OCI-LY7 (cell line): ENCODE data around the gene SLC2A3. TPM values are rescaled to one million over a fixed set of nuclear protein-coding genes. Genes with fewer than 3 reads are reported as not detected.
"Not testable (repeated sequence)": the region's sequence is repeated elsewhere in the genome, so short reads cannot be mapped to it uniquely, and the experiment has no call there.

Experiments used
- BruUV-seq: library from RNA; stranded (reverse); fragments of 400-500 nt; replicated peaks from 2 replicates; lab custom pipeline; 2021; lab: Mats Ljungman, UMichigan
- CTCF ChIA-PET: fragments of 300-600 bp; sonication (Branson Sonifier 250); formaldehyde crosslinking; loops from one replicate; lab custom pipeline; 2022; ENCODE audit warnings: antibody characterized with exemption; ENCODE audit not compliant: unreplicated experiment; lab: Charles Lee
- POLR2A ChIA-PET: fragments of 300-600 bp; sonication (Branson Sonifier 250); formaldehyde crosslinking; loops from one replicate; lab custom pipeline; 2022; ENCODE audit warnings: antibody characterized with exemption; lab: Charles Lee
- DNase-seq: peaks from one replicate; pipeline ENCODE4 v3.0.0-alpha.2; 2015; ENCODE audit warnings: low spot score
- H2AFZ ChIP-seq: fragments of 200-600 bp; sonication (generic), shearing (Covaris generic); 2 replicates; pipeline ENCODE4 v1.6.1; 2014; ENCODE audit warnings: mild to moderate bottlenecking, antibody characterized with exemption, low read length, moderate library complexity
- H3K27ac ChIP-seq: fragments of 200-600 bp; sonication (generic); 2 replicates; pipeline ENCODE4 v1.5.1; 2014; ENCODE audit warnings: mixed run types, low read depth, mild to moderate bottlenecking, moderate library complexity, low read length, inconsistent platforms; ENCODE audit not compliant: poor library complexity, severe bottlenecking
- H3K36me3 ChIP-seq: fragments of 200-600 bp; sonication (generic); 2 replicates; pipeline ENCODE4 v1.6.1; 2014; ENCODE audit warnings: mild to moderate bottlenecking, antibody characterized with exemption, low read length, moderate library complexity, mixed read lengths; ENCODE audit not compliant: insufficient read depth
- H3K4me1 ChIP-seq: fragments of 200-600 bp; sonication (generic); 2 replicates; pipeline ENCODE4 v1.5.1; 2014; ENCODE audit warnings: mild to moderate bottlenecking, low read length; ENCODE audit not compliant: insufficient read depth, poor library complexity, severe bottlenecking
- H3K4me2 ChIP-seq: fragments of 200-600 bp; sonication (generic); 2 replicates; pipeline ENCODE4 v1.6.1; 2014; ENCODE audit warnings: mild to moderate bottlenecking, low read length
- H3K4me3 ChIP-seq: fragments of 200-600 bp; sonication (generic); 2 replicates; pipeline ENCODE4 v1.5.1; 2014; ENCODE audit warnings: mild to moderate bottlenecking, low read depth, low read length; ENCODE audit not compliant: poor library complexity, severe bottlenecking
- H3K79me2 ChIP-seq: fragments of 200-600 bp; sonication (generic); 2 replicates; pipeline ENCODE4 v1.6.1; 2016; ENCODE audit warnings: low read depth, mild to moderate bottlenecking, low read length, moderate library complexity, mixed read lengths; ENCODE audit not compliant: insufficient read depth
- H3K9me2 ChIP-seq: fragments of 200-600 bp; sonication (generic); 2 replicates; pipeline ENCODE4 v1.6.1; 2016; ENCODE audit warnings: mild to moderate bottlenecking, low read length, mixed read lengths; ENCODE audit not compliant: insufficient read depth
- H3K9me3 ChIP-seq: fragments of 200-600 bp; sonication (generic); 2 replicates; pipeline ENCODE4 v1.6.1; 2014; ENCODE audit warnings: mild to moderate bottlenecking, mixed run types, low read length, mixed read lengths
- H4K20me1 ChIP-seq: fragments of 200-600 bp; sonication (generic); 2 replicates; pipeline ENCODE4 v1.6.1; 2014; ENCODE audit warnings: mild to moderate bottlenecking, antibody characterized with exemption, low read length, moderate library complexity, mixed read lengths; ENCODE audit not compliant: insufficient read depth
- EZH2phosphoT487 ChIP-seq: fragments of 200-600 bp; sonication (generic); IDR thresholded peaks from 2 replicates; pipeline ENCODE4 v1.6.1; 2018; ENCODE audit warnings: low read depth, borderline replicate concordance, mild to moderate bottlenecking, mixed run types, antibody characterized with exemption, low read length, moderate library complexity, mixed read lengths
- intact Hi-C: fragments of 100-400 bp; cut with micrococcal nuclease; formaldehyde crosslinking; loops from one replicate; pipeline ENCODE4 v1.10.0; 2022; ENCODE audit not compliant: unreplicated experiment
- total RNA-seq, 2 experiments: library from RNA; depleted of rRNA in 1 of 2; stranded (reverse); fragments of >200 nt in 1 of 2; shearing (Covaris generic) in 1 of 2; gene quantifications; 2 replicates each; pipeline ENCODE4 v1.2.3, GENCODE V29; 2014 to 2022
- TF ChIP-seq, protein P1 (sequence below): fragments of 200-600 bp; sonication (generic); conservative IDR thresholded peaks from 2 replicates; pipeline ENCODE4 v1.5.1; 2014; ENCODE audit warnings: mild to moderate bottlenecking, antibody characterized with exemption, low read length, moderate library complexity, mixed read lengths

SLC2A3 gene
- total RNA-seq, 2 experiments from 2014 or later = 3.9 to 17.9 TPM

DNA sequence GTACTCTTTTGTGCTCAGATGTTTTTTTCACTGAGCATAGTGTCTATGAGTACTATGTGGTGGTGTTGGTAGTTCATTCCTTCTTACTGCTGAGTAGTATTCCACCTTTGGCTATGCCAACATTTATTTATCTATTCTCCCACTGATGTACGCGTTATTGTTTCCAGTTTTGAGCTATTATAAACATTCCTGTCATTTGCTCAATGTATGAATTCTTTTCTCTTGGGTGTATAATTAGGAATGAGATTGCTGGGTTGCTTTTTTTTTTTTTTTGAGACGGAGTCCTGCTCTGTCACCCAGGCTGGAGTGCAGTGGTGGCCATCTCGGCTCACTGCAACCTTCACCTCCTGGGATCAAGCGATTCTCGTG lies 37.5 kb upstream of the SLC2A3 start:
- TF ChIP-seq, protein P1, sequence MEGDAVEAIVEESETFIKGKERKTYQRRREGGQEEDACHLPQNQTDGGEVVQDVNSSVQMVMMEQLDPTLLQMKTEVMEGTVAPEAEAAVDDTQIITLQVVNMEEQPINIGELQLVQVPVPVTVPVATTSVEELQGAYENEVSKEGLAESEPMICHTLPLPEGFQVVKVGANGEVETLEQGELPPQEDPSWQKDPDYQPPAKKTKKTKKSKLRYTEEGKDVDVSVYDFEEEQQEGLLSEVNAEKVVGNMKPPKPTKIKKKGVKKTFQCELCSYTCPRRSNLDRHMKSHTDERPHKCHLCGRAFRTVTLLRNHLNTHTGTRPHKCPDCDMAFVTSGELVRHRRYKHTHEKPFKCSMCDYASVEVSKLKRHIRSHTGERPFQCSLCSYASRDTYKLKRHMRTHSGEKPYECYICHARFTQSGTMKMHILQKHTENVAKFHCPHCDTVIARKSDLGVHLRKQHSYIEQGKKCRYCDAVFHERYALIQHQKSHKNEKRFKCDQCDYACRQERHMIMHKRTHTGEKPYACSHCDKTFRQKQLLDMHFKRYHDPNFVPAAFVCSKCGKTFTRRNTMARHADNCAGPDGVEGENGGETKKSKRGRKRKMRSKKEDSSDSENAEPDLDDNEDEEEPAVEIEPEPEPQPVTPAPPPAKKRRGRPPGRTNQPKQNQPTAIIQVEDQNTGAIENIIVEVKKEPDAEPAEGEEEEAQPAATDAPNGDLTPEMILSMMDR = no peak
- TF ChIP-seq EZH2phosphoT487 = no peak
- CTCF ChIA-PET = no interaction called here
- H3K36me3 ChIP-seq = no peaks in the 10 kb centered on the region
- no peak overlapping the region for H3K4me2 ChIP-seq
- POLR2A ChIA-PET = interaction anchor here (0.6 to 1.5 kb wide), 4 partner anchors 37 to 1735 kb away, joined by 3 to 4 read pairs (median 4); no protein-coding TSS in a partner anchor
- intact Hi-C loops = no loop called here
- H4K20me1 ChIP-seq = no peaks in the 10 kb centered on the region
- no peaks in the 10 kb centered on the region for H3K9me3 ChIP-seq
- no peaks in the 10 kb centered on the region for H3K9me2 ChIP-seq
- BruUV-seq = no TSS peak
- DNase-seq = no peak
- no peaks in the 10 kb centered on the region for H3K79me2 ChIP-seq
- no peak overlapping the region for H3K4me3 ChIP-seq
- H3K4me1 ChIP-seq = peaks cover 36% of the 10 kb centered on the region
- H2AFZ ChIP-seq = no peak overlapping the region
- H3K27ac ChIP-seq = no peak overlapping the region

DNA sequence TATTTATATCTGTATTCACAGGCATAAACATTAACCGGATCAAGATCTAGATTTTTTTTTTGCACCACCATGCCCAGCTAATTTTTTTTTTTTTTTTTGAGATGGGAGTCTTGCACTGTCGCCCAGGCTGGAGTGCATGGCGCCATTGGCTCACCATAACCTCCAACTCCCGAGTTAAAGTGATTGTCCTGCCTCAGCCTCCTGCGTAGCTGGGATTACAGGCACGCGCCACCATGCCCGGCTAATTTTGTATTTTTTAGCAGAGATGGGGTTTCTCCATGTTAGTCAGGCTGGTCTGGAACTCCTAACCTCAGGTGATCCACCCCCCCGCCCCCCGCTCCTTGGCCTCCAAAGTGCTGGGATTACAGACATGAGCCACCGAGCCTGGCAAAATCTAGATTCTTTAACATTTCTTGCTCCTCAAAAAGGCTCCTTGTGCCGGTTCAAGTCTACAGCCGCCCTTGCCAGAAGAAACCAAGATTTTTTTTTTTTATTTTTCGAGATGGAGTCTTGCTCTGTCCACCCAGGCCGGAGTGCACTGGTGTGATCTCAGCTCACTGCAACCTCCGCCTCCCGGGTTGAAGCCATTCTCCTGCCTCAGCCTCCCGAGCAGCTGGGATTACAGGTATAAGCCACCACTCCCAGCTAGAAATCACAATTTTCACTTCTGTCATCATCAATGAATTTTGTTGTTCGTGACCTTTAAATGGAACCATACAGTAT lies 36.9 kb upstream of the SLC2A3 start:
- ChIA-PET POLR2A (interaction anchor here (0.6 to 1.5 kb wide), 2 partner anchors 38 to 634 kb away, joined by 3 to 4 read pairs; no protein-coding TSS in a partner anchor), CTCF (no interaction called here)
- DNase-seq = no peak
- H3K36me3 ChIP-seq = no peaks in the 10 kb centered on the region
- TF ChIP-seq, protein P1 = no peak
- no peak for TF ChIP-seq EZH2phosphoT487
- no peak overlapping the region for H3K27ac ChIP-seq
- H3K4me3 ChIP-seq = no peak overlapping the region
- H3K79me2 ChIP-seq = no peaks in the 10 kb centered on the region
- no peaks in the 10 kb centered on the region for H4K20me1 ChIP-seq
- intact Hi-C loops = no loop called here
- H3K4me2 ChIP-seq = peak overlapping the region; percentile 20; the same call in 1 of the 2 replicates
- no peak overlapping the region for H2AFZ ChIP-seq
- H3K4me1 ChIP-seq = peaks cover 31% of the 10 kb centered on the region
- no peaks in the 10 kb centered on the region for H3K9me3 ChIP-seq
- no peaks in the 10 kb centered on the region for H3K9me2 ChIP-seq
- BruUV-seq = no TSS peak

DNA sequence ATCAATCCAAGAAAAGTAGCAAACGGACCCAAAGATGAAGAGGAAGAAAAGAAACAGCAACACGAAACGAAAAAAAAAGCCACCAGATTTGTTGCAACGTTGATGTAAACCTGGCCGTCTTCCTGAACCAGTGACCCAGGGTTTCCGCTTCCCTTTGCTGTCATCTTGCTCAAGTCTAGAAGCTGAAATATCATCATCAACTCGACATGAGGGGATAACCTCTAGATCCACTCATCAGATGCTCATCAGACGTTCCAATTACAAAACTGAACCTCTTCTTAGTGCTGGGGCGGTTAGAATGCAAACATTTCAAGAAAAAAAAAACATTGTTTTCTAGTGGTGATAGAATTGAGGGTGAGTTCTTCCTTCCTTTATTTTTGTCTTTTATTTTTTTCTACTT lies 36.3 kb upstream of the SLC2A3 start:
- H3K9me2 ChIP-seq, H2AFZ ChIP-seq, H3K27ac ChIP-seq, DNase-seq, CTCF ChIA-PET, H3K4me3 ChIP-seq, intact Hi-C loops, H4K20me1 ChIP-seq, H3K9me3 ChIP-seq, H3K79me2 ChIP-seq, BruUV-seq, H3K36me3 ChIP-seq: not testable (repeated sequence)
- peaks cover 27% of the 10 kb centered on the region for H3K4me1 ChIP-seq
- POLR2A ChIA-PET = interaction anchor here (1.5 kb wide), 1 partner anchor 38 kb away, joined by 4 read pairs; no protein-coding TSS in a partner anchor
- H3K4me2 ChIP-seq = peak overlapping the region; percentile 20; the same call in 1 of the 2 replicates

DNA sequence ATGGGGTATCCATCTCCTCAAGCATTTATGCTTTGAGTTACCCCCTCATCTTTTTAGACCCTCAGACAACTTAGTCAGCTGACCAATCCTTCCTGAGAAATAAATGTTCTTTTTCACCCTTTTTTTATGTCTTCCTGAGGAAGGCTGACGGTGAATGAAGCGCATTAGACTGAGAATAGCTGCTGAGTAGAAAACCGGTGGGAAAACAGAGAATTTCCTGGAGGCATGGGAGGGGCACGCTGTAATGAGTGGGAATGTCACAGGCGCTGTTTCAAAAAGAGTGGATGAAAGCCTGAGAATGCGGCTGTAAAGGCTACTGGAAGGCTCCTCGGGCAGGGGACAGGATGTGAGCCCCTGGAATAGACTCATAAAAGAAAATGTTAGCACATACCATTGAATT lies 35.8 kb upstream of the SLC2A3 start:
- H3K4me3 ChIP-seq, CTCF ChIA-PET, H4K20me1 ChIP-seq, H3K4me2 ChIP-seq, H3K9me2 ChIP-seq, H3K36me3 ChIP-seq, BruUV-seq, H3K9me3 ChIP-seq, H3K27ac ChIP-seq, intact Hi-C loops, H3K79me2 ChIP-seq, DNase-seq: not testable (repeated sequence)
- peaks cover 24% of the 10 kb centered on the region for H3K4me1 ChIP-seq
- POLR2A ChIA-PET = interaction anchor here (1.0 to 1.2 kb wide), 2 partner anchors 11 to 94 kb away, joined by 4 to 6 read pairs; no protein-coding TSS in a partner anchor
- H2AFZ ChIP-seq = peak overlapping the region; percentile 96; the same call in 1 of the 2 replicates
